Activated CD8-positive, alpha-beta T cell treated with anti-CD3 and anti-CD28 coated beads for 36 hours (primary cell): ENCODE data around the gene SMAD5. TPM values are rescaled to one million over a fixed set of nuclear protein-coding genes. Genes with fewer than 3 reads are reported as not detected.

ENCODE experiments used
- ATAC-seq: fragments of 200-7000 bp; cut with Tn5 transposase; one replicate; pipeline ENCODE4 v1.10.0; 2021; ENCODE audit warnings: mild to moderate bottlenecking, moderate library complexity
- CTCF ChIA-PET: fragments of 350-600 bp; sonication (Branson Sonifier 250); formaldehyde crosslinking; loops from one replicate; lab custom pipeline; 2021; ENCODE audit warnings: antibody characterized with exemption; lab: Charles Lee
- POLR2A ChIA-PET: fragments of 350-600 bp; sonication (Branson Sonifier 250); formaldehyde crosslinking; loops from one replicate; lab custom pipeline; 2021; ENCODE audit warnings: antibody characterized with exemption; lab: Charles Lee
- DNase-seq: peaks from one replicate; pipeline ENCODE4 v3.0.0-alpha.2; 2020
- H3K27ac Mint-ChIP-seq: one replicate; pipeline ENCODE4 v1.8.0; 2021; ENCODE audit warnings: mild to moderate bottlenecking, mixed read lengths
- H3K27me3 Mint-ChIP-seq: one replicate; pipeline ENCODE4 v1.8.0; 2021; ENCODE audit warnings: mixed read lengths
- H3K36me3 Mint-ChIP-seq: one replicate; pipeline ENCODE4 v1.8.0; 2021; ENCODE audit warnings: low read depth, mixed read lengths
- H3K4me1 Mint-ChIP-seq: one replicate; pipeline ENCODE4 v1.8.0; 2021; ENCODE audit warnings: low read depth, mixed read lengths
- H3K4me3 Mint-ChIP-seq: one replicate; pipeline ENCODE4 v1.8.0; 2021; ENCODE audit warnings: mild to moderate bottlenecking, moderate library complexity, mixed read lengths
- H3K9me3 Mint-ChIP-seq: one replicate; pipeline ENCODE4 v1.8.0; 2021; ENCODE audit warnings: mixed read lengths
- CTCF ChIP-seq: fragments of 200-600 bp; IDR thresholded peaks from one replicate; pipeline ENCODE4 v1.8.0; 2022; ENCODE audit warnings: antibody characterized with exemption, mild to moderate bottlenecking
- intact Hi-C: fragments of 100-400 bp; cut with micrococcal nuclease; formaldehyde crosslinking; loops from one replicate; pipeline ENCODE4 v1.10.0; 2022
- total RNA-seq, 2 experiments: library from RNA; stranded (reverse); gene quantifications; one replicate each; pipeline ENCODE4 v1.2.3, GENCODE V29; 2021

Gene SMAD5
- total RNA-seq, 2 experiments from 2014 or later = 12.4 to 12.5 TPM

GRCh38 chr5:136206361-136206760, 73.7 kb downstream of the SMAD5 start:
- no peak for DNase-seq
- ATAC-seq = no peak
- no peaks in the 10 kb centered on the region for H3K9me3 Mint-ChIP-seq
- no peak overlapping the region for H3K4me3 Mint-ChIP-seq
- no peaks in the 10 kb centered on the region for H3K4me1 Mint-ChIP-seq
- intact Hi-C loops = no loop called here
- no peak for TF ChIP-seq CTCF
- ChIA-PET CTCF (no interaction called here), POLR2A (no interaction called here)
- H3K27me3 Mint-ChIP-seq = peaks cover 13% of the 10 kb centered on the region
- no peak overlapping the region for H3K27ac Mint-ChIP-seq
- no peaks in the 10 kb centered on the region for H3K36me3 Mint-ChIP-seq

DNA sequence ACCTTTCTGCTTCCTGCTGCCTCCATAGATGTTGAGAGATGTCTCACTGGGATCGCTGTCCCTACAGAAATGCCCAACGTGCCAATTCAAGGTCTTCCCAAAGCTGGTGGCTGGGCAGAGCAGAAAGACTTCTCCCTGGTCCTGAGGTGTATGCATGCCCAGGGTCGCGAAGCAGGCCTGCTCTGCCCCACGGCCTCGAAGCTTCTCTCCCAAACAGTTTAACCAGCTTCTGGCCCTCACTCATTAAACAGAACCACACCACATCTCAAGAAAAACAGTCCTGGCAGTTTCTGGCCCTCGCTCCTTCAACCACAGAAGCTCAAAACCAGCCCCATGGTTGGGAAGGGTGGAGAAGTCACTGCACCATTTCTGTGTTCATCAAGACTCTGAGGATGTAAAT, 75.0 kb downstream of the SMAD5 start:
- POLR2A ChIA-PET = no interaction called here
- no peaks in the 10 kb centered on the region for H3K36me3 Mint-ChIP-seq

DNA sequence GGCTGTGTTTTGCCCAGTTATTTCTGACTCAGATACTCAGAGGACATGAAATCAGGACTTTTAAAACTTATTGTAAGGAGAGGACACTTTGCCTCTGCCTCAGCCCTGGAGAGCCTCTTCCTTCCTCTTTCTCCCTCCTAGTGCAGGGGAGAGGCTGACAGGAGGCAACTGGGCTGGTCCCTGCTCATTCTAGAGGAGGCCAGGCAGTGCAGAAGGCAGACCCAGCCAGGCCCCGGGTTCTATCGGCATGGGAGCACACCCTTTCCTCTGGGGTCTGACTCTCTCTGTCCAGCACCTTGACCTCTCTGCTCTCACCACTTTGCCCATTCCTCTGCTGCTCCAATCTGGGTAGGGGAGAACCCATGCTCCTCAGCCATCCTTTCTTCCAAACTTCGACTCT, 76.3 kb downstream of the SMAD5 start:
- POLR2A ChIA-PET = no interaction called here
- no peaks in the 10 kb centered on the region for H3K9me3 Mint-ChIP-seq
- no peak for TF ChIP-seq CTCF
- no peaks in the 10 kb centered on the region for H3K4me1 Mint-ChIP-seq
- no peaks in the 10 kb centered on the region for H3K36me3 Mint-ChIP-seq
- CTCF ChIA-PET = no interaction called here
- no peak for DNase-seq
- peaks cover 19% of the 10 kb centered on the region for H3K27me3 Mint-ChIP-seq
- H3K4me3 Mint-ChIP-seq = no peak overlapping the region
- intact Hi-C loops = no loop called here
- no peak for ATAC-seq
- H3K27ac Mint-ChIP-seq = no peak overlapping the region

More for the DNA sequence above, 75.0 kb downstream of the SMAD5 start:
- Mint-ChIP-seq H3K4me3 (no peak overlapping the region), H3K4me1 (no peaks in the 10 kb centered on the region), H3K27ac (no peak overlapping the region), H3K9me3 (no peaks in the 10 kb centered on the region), H3K27me3 (peaks cover 16% of the 10 kb centered on the region)
- no peak for TF ChIP-seq CTCF
- no peak for ATAC-seq
- CTCF ChIA-PET = no interaction called here
- intact Hi-C loops = no loop called here
- no peak for DNase-seq

GRCh38 chr5:136209346-136209910, 76.8 kb downstream of the SMAD5 start:
- no peak overlapping the region for H3K27ac Mint-ChIP-seq
- no peaks in the 10 kb centered on the region for H3K36me3 Mint-ChIP-seq
- H3K9me3 Mint-ChIP-seq = no peaks in the 10 kb centered on the region
- peaks cover 17% of the 10 kb centered on the region for H3K27me3 Mint-ChIP-seq
- H3K4me1 Mint-ChIP-seq = no peaks in the 10 kb centered on the region
- ChIA-PET POLR2A (interaction anchor here (0.6 kb wide), 1 partner anchor 66 kb away, joined by 3 read pairs; no protein-coding TSS in a partner anchor), CTCF (no interaction called here)
- intact Hi-C loops = no loop called here
- DNase-seq (no peak), ATAC-seq (no peak)
- no peak overlapping the region for H3K4me3 Mint-ChIP-seq
- TF ChIP-seq CTCF = no peak

GRCh38 chr5:136210259-136210658, 77.6 kb downstream of the SMAD5 start:
- CTCF ChIA-PET = no interaction called here
- TF ChIP-seq CTCF = no peak

More at GRCh38 chr5:136210259-136210658, 77.6 kb downstream of the SMAD5 start:
- POLR2A ChIA-PET = no interaction called here
- no peaks in the 10 kb centered on the region for H3K36me3 Mint-ChIP-seq
- H3K9me3 Mint-ChIP-seq = no peaks in the 10 kb centered on the region
- DNase-seq (no peak), ATAC-seq (no peak)
- no peaks in the 10 kb centered on the region for H3K4me1 Mint-ChIP-seq
- H3K27ac Mint-ChIP-seq = no peak overlapping the region
- H3K27me3 Mint-ChIP-seq = peaks cover 17% of the 10 kb centered on the region
- intact Hi-C loops = no loop called here
- H3K4me3 Mint-ChIP-seq = no peak overlapping the region
